T-helper 1 cell treated with Interleukin-12 subunit alpha and Interleukin-12 subunit beta and Interleukin-4 antibody, amounts not matched to agents 30 ng/mL and 1 ng/mL, for 36 hours (primary cell): ENCODE data around the gene CALR3. TPM values are rescaled to one million over a fixed set of nuclear protein-coding genes. Genes with fewer than 3 reads are reported as not detected.

Experiments
- intact Hi-C: fragments of 100-400 bp; cut with micrococcal nuclease; formaldehyde crosslinking; loops from one replicate; pipeline ENCODE4 v1.15.1; 2024
- total RNA-seq: library from RNA; stranded (reverse); gene quantifications from 2 replicates; pipeline ENCODE4 v1.2.3, GENCODE V29; 2022

Gene CALR3
- total RNA-seq, result 0.15 TPM in 1 of 2 replicates, not detected in the other

GRCh38 chr19:16495982-16496612, at the start of gene CALR3, which contains the start of gene C19orf44:
Gene CALR3, minus strand, starts transcription at chr19:16496167. Its CDS starts 38 bp downstream, at chr19:16496129.
Gene C19orf44, plus strand, starts transcription at chr19:16496394. Its CDS starts 4,399 bp downstream, at chr19:16500793.
- intact Hi-C loops, result loop anchor here (1.0 to 10.0 kb wide), 12 partner anchors 24 to 909 kb away; partner anchors contain the start of genes AP1M1, BST2, CHERP and MED26

GRCh38 chr19:16544473-16545231, 48.7 kb upstream of the CALR3 start:
- intact Hi-C loops, result no loop called here

GRCh38 chr19:16543734-16544133, 47.8 kb upstream of the CALR3 start:
- intact Hi-C loops, result loop anchor here (2.0 kb wide), 1 partner anchor 51 kb away; no protein-coding TSS in a partner anchor

- intact Hi-C loops, result loop anchor here (1.0 to 2.0 kb wide), 9 partner anchors 23 to 117 kb away; partner anchors contain the start of genes C19orf44, CALR3, MED26 and SLC35E1
Observed at GRCh38 chr19:16542910-16543472, 47.0 kb upstream of the CALR3 start.

- intact Hi-C loops, result loop anchor here (1.0 to 2.0 kb wide), 9 partner anchors 24 to 118 kb away; partner anchors contain the start of genes C19orf44, CALR3, MED26 and SLC35E1
Observed at GRCh38 chr19:16542045-16542909, 46.3 kb upstream of the CALR3 start, which contains the start of gene CHERP. Gene CHERP, minus strand, starts transcription at chr19:16542437. Its CDS starts 59 bp downstream, at chr19:16542378.

GRCh38 chr19:16541526-16542044, 45.6 kb upstream of the CALR3 start:
- intact Hi-C loops, result loop anchor here (1.0 to 2.0 kb wide), 9 partner anchors 25 to 119 kb away; partner anchors contain the start of genes C19orf44, CALR3, MED26 and SLC35E1

GRCh38 chr19:16540948-16541347, 45.0 kb upstream of the CALR3 start:
- intact Hi-C loops, result no loop called here

- intact Hi-C loops, result no loop called here
Observed at GRCh38 chr19:16537111-16537510, 41.1 kb upstream of the CALR3 start.

- intact Hi-C loops, result no loop called here
Observed at GRCh38 chr19:16536130-16536529, 40.2 kb upstream of the CALR3 start.

GRCh38 chr19:16535381-16535780, 39.4 kb upstream of the CALR3 start:
- intact Hi-C loops, result no loop called here

GRCh38 chr19:16532440-16533234, 36.7 kb upstream of the CALR3 start:
- intact Hi-C loops, result no loop called here

- intact Hi-C loops, result no loop called here
Observed at GRCh38 chr19:16531380-16531669, 35.4 kb upstream of the CALR3 start.

- intact Hi-C loops, result no loop called here
Observed at GRCh38 chr19:16530540-16531379, 34.8 kb upstream of the CALR3 start.

- intact Hi-C loops, result loop anchor here (5.0 kb wide), 1 partner anchor 43 kb away; the partner anchor contains the start of gene SLC35E1
Observed at GRCh38 chr19:16529466-16530144, 33.6 kb upstream of the CALR3 start.

- intact Hi-C loops, result loop anchor here (1.0 to 5.0 kb wide), 3 partner anchors 44 to 192 kb away; partner anchors contain the start of gene SLC35E1
Observed at GRCh38 chr19:16527971-16528521, 32.1 kb upstream of the CALR3 start.

- intact Hi-C loops, result loop anchor here (5.0 kb wide), 1 partner anchor 45 kb away; the partner anchor contains the start of gene SLC35E1
Observed at GRCh38 chr19:16527334-16527935, 31.5 kb upstream of the CALR3 start.
